SJCRH30 (cell line): ENCODE data around the gene COMMD6. TPM values are rescaled to one million over a fixed set of nuclear protein-coding genes. Genes with fewer than 3 reads are reported as not detected.
"Not testable (repeated sequence)": the region's sequence is repeated elsewhere in the genome, so short reads cannot be mapped to it uniquely, and the experiment has no call there.

ENCODE experiments used
- DNase-seq, 2 experiments: peaks; one replicate each; pipeline ENCODE4 v3.0.0-alpha.2; 2015 to 2020
- H3K27ac ChIP-seq: fragments of 250-450 bp; sonication (Bioruptor Pico); 2 replicates; pipeline ENCODE4 v1.5.1; 2020; ENCODE audit warnings: mild to moderate bottlenecking, moderate library complexity
- H3K27me3 ChIP-seq: fragments of 250-450 bp; sonication (Bioruptor Pico); 2 replicates; pipeline ENCODE4 v1.5.1; 2020; ENCODE audit warnings: mild to moderate bottlenecking, moderate library complexity
- H3K36me3 ChIP-seq: fragments of 250-450 bp; sonication (Bioruptor Pico); 2 replicates; pipeline ENCODE4 v1.5.1; 2020; ENCODE audit warnings: mild to moderate bottlenecking, moderate library complexity
- H3K4me1 ChIP-seq: fragments of 250-450 bp; sonication (Bioruptor Pico); 2 replicates; pipeline ENCODE4 v1.5.1; 2020; ENCODE audit warnings: mild to moderate bottlenecking, moderate library complexity
- H3K4me3 ChIP-seq: fragments of 250-450 bp; sonication (Bioruptor Pico); 2 replicates; pipeline ENCODE4 v1.5.1; 2020; ENCODE audit warnings: mild to moderate bottlenecking, moderate library complexity
- H3K9me3 ChIP-seq: fragments of 250-450 bp; sonication (Bioruptor Pico); replicated peaks from 2 replicates; pipeline ENCODE4 v1.5.1; 2020; ENCODE audit warnings: mild to moderate bottlenecking, moderate library complexity
- total RNA-seq: library from RNA; depleted of rRNA; stranded (reverse); fragments of >200 nt; shearing (Covaris generic); gene quantifications from 2 replicates; pipeline ENCODE4 v1.2.3, GENCODE V29; 2014

COMMD6 gene
- total RNA-seq, 1 experiment from 2014 or later, result 114 TPM

DNA sequence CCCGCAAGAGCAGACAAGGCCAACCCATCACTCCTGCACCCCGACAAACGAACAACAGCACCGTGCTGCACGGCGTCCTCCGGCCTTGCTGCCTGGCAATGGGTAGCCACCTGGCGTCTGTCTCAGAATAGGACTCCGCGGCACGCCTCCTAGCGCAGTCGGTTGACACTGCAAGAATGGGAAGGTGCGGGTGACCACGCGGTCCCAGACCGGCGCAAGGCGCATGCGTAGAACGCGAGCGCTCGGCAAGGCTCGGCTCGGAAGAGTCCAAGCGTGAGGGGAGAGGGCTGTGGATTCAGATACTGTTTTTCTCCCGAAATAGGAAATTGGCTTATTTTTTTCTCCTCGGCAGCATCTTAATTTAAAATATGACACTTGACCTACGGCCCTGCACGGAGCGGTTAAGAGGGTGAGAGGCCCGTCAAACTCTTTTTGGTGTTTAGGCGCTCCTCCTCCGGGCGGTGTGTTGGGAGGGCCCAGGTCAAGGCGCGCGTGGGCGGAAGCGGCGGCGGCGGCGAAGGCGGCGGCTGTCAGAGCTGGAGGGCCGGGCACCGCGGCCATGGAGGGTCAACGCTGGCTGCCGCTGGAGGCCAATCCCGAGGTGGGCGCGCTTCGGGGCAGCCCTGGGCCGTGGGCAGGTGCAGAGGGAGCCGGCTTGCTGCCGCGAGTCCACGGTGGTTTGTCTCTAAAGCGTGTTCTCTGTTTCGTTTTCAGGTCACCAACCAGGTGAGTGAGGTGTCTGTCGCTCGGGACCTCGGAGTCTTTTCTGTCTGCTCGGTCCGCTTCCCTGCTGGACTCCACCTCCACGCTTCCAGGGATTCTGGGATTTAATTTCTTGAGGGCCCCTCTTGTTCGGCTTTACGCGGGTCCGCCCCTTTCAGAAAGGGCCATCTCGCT, 11.9 kb upstream of the COMMD6 start, which contains the start of gene UCHL3:
UCHL3 (plus strand) TSS at position 530 of the 897 bp plus-strand sequence; CDS start at position 560, 30 bp downstream.
- Histone ChIP-seq H3K27ac (peak within 1 kb of the TSS; percentile 98), H3K4me1 (peaks cover 2% of the 10 kb centered on the region; the same call in 1 of the 2 replicates), H3K27me3 (no peaks in the 10 kb centered on the region), H3K4me3 (peak within 1 kb of the TSS; percentile 85), H3K9me3 (no peaks in the 10 kb centered on the region), H3K36me3 (peaks cover 6% of the 10 kb centered on the region; the same call in 1 of the 2 replicates)
- peak; percentile 94 to 96 for DNase-seq

- Histone ChIP-seq H3K9me3 (no peaks in the 10 kb centered on the region), H3K4me1 (peaks cover 2% of the 10 kb centered on the region; the same call in 1 of the 2 replicates), H3K27ac (no peak overlapping the region), H3K4me3 (no peak overlapping the region), H3K27me3 (no peaks in the 10 kb centered on the region), H3K36me3 (peaks cover 2% of the 10 kb centered on the region; the same call in 1 of the 2 replicates)
- no peak for DNase-seq
Observed at GRCh38 chr13:75547917-75548316, 10.3 kb upstream of the COMMD6 start.

DNA sequence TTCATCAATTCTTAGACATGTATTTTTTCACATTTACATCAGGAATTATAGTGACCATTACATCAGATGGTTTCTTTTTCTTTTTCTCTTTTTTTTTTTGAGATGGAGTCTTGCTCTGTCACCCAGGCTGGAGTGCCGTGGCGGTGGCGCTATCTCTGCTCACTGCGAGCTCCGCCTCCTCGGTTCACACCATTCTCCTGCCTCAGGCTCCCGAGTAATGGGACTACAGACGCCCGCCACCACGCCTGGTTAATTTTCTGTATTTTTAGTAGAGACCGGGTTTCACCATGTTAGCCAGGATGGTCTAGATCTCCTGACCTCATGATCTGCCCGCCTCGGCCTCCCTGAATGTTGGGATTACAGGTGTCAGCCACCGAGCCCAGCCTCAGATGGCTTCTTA, 7.7 kb upstream of the COMMD6 start:
- not testable (repeated sequence) for H3K4me1 ChIP-seq, H3K4me3 ChIP-seq, H3K9me3 ChIP-seq, DNase-seq, H3K36me3 ChIP-seq, H3K27ac ChIP-seq, H3K27me3 ChIP-seq

DNA sequence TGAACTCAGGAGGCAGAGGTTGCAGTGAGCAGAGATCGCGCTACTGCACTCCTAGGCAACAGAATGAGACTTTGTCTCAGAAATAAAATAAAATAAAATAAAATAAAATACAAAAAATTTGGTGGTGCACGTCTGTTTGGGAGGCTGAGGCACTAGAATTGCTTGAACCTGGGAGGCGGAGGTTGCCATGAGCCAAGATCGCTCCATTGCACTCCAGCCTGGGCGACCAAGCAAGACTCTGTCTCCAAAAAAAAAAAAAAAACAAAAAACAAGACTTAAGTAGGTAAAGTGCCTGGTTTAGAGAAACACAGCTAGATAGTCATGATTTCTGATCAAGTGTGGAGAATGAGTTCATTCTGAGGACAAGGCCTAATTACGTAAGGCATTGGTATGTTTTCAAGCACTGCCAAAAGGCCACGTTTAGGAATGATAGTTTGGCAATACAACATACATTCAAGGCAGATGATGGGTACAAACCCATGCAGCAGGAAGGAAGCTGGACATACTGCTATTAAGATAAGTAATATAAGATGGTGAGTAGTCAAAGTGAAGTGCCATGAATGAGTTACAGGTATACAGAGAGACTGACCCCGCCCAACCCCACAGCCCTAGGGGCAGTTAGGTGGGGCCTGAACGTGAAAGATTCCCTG, 7.2 kb upstream of the COMMD6 start:
- H3K27ac ChIP-seq, result no peak overlapping the region
- H3K9me3 ChIP-seq, result no peaks in the 10 kb centered on the region
- H3K4me1 ChIP-seq, result no peaks in the 10 kb centered on the region
- H3K36me3 ChIP-seq, result no peaks in the 10 kb centered on the region
- H3K4me3 ChIP-seq, result no peak overlapping the region
- DNase-seq, result no peak
- no peaks in the 10 kb centered on the region for H3K27me3 ChIP-seq

- Histone ChIP-seq H3K27me3 (no peaks in the 10 kb centered on the region), H3K36me3 (no peaks in the 10 kb centered on the region), H3K4me1 (peaks cover 3% of the 10 kb centered on the region; the same call in 1 of the 2 replicates), H3K4me3 (no peak overlapping the region), H3K27ac (no peak overlapping the region), H3K9me3 (no peaks in the 10 kb centered on the region)
- no peak for DNase-seq
Observed at GRCh38 chr13:75541961-75542360, 4.3 kb upstream of the COMMD6 start.

GRCh38 chr13:75541287-75541686, 3.6 kb upstream of the COMMD6 start:
- Histone ChIP-seq H3K4me3 (no peak overlapping the region), H3K4me1 (peaks cover 3% of the 10 kb centered on the region; the same call in 1 of the 2 replicates), H3K9me3 (no peaks in the 10 kb centered on the region), H3K27ac (no peak overlapping the region), H3K36me3 (no peaks in the 10 kb centered on the region), H3K27me3 (no peaks in the 10 kb centered on the region)
- no peak for DNase-seq

DNA sequence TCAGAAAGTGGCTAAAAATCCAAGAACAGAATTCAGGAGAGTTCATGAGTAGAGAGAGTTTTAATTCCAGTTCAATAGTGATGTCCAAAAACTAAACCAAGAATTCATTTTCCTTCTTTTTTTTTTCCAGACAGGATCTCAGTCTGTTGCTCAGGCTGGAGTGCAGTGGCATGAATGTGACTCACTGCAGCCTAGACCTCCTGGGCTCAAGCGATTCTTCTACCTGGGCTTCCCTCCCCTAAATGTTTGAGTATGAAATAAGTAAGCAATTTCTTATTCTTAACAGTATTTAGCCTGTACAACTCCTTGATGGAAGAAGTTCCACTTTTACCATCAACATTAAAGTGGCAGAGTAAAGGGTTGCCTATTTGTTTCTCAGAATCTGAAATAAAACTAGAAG, 3.8 kb downstream of the COMMD6 start:
- no peak for DNase-seq
- Histone ChIP-seq H3K27ac (no peak overlapping the region), H3K36me3 (peaks cover 3% of the 10 kb centered on the region; the same call in 1 of the 2 replicates), H3K4me1 (peaks cover 3% of the 10 kb centered on the region; the same call in 1 of the 2 replicates), H3K27me3 (no peaks in the 10 kb centered on the region), H3K4me3 (no peak overlapping the region), H3K9me3 (no peaks in the 10 kb centered on the region)

- Histone ChIP-seq H3K27me3 (no peaks in the 10 kb centered on the region), H3K9me3 (no peaks in the 10 kb centered on the region), H3K36me3 (peaks cover 7% of the 10 kb centered on the region; the same call in 1 of the 2 replicates), H3K4me1 (no peaks in the 10 kb centered on the region), H3K4me3 (no peak overlapping the region), H3K27ac (no peak overlapping the region)
- no peak for DNase-seq
Observed at GRCh38 chr13:75530549-75530961, 7.1 kb downstream of the COMMD6 start.

DNA sequence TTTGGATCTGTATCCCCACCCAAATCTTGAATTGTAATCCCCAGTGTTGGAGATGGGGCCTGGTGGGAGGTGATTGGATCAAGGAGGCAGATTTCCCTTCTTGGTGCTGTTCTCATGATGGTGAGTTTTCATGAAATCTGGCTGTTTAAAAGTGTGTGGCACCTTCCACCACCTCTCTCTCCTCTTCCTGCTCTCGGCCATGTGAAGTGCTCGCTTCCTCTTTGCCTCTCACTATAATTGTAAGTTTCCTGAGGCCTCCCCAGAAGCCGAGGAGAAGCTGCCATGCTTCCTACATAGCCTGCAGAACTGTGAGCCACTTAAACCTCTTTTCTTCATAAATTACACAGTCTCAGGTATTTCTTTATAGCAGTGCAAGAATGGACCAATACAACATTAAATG, 15.7 kb downstream of the COMMD6 start:
- Histone ChIP-seq H3K4me3 (no peak overlapping the region), H3K9me3 (no peaks in the 10 kb centered on the region), H3K27me3 (no peaks in the 10 kb centered on the region), H3K36me3 (0 out of 2 replicates have a peak, but pooled peaks cover 2% of the 10 kb centered on the region), H3K4me1 (no peaks in the 10 kb centered on the region), H3K27ac (no peak overlapping the region)
- DNase-seq, result no peak

DNA sequence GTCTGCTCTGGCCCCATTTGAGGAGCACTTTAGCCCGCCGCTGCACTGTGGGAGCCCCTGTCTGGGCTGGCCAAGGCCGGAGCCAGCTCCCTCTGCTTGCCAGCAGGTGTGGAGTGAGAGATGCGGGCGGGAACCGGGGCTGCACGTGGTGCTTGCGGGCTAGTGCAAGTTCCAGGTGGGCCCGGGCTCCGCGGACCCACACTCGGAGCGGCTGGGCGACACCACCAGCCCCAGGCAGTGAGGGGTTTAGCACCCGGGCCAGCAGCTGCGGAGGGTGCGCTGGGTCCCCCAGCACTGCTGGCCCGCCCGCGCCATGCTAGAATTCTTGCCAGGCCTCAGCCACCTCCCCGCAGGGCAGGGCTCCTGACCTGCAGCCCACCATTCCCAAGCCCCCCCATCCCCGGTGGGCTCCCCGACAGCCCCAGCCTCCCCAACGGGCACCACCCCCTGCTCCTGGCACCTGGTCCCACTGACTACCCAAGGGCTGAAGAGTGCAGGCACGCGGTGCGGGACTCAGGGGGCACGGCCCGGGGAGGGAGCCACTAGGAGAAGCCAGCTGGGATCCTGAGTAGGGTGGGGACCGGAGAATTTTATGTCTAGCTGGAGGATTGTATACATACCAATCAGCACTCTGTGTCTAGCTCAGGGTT, 19.1 kb downstream of the COMMD6 start:
- Histone ChIP-seq H3K4me1 (no peaks in the 10 kb centered on the region), H3K4me3 (no peak overlapping the region), H3K9me3 (no peaks in the 10 kb centered on the region), H3K27ac (no peak overlapping the region), H3K36me3 (no peaks in the 10 kb centered on the region), H3K27me3 (no peaks in the 10 kb centered on the region)
- no peak for DNase-seq

DNA sequence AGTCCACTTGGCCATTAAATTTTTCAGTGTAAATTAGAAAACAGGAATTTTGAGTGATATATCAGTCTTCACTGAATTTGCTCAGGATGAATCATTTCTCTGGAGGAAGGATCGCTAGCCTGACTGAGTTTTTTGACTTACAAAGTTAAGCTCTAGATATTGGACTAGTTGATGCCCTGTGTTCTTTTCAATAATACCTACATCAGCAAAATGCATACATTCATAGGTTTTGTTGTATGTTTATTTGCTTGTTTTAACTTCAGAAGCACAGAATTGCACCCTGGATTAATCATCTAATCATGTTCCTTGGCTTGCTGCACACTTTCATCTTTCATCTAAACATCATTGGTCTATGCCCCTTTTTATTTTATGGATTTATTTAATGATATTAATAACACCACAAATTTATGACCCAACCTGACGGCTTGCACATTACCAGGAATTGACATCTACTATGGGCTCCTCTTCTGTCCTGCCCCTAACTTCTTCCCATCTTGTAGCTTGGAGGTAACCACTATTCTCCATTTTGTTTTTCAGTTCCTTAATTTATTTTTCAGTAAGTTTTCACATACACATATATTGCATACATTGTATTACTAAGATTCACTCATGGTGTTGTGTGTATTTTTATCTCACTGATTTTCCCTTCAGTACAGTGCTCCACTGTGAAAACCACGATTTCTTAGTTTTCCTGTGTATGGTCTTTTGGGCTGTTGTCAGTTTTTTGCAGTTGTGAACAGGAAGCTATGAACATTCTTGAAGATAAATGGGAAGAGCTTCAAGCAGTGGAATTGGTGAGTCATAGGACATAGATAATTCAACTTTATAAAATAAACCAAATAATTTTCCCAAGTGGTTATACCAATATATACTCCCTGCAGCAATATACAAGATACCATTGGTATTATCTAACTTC, 23.3 kb downstream of the COMMD6 start:
- no peak for DNase-seq
- Histone ChIP-seq H3K27ac (no peak overlapping the region), H3K9me3 (no peaks in the 10 kb centered on the region; the same call in 1 of the 2 replicates), H3K36me3 (no peaks in the 10 kb centered on the region), H3K27me3 (no peaks in the 10 kb centered on the region), H3K4me1 (no peaks in the 10 kb centered on the region), H3K4me3 (no peak overlapping the region)

- Histone ChIP-seq H3K4me1 (no peaks in the 10 kb centered on the region), H3K36me3 (no peaks in the 10 kb centered on the region), H3K27ac (no peak overlapping the region), H3K27me3 (no peaks in the 10 kb centered on the region), H3K9me3 (no peaks in the 10 kb centered on the region; the same call in 1 of the 2 replicates), H3K4me3 (no peak overlapping the region)
- no peak for DNase-seq
Observed at GRCh38 chr13:75513271-75513670, 24.4 kb downstream of the COMMD6 start.

DNA sequence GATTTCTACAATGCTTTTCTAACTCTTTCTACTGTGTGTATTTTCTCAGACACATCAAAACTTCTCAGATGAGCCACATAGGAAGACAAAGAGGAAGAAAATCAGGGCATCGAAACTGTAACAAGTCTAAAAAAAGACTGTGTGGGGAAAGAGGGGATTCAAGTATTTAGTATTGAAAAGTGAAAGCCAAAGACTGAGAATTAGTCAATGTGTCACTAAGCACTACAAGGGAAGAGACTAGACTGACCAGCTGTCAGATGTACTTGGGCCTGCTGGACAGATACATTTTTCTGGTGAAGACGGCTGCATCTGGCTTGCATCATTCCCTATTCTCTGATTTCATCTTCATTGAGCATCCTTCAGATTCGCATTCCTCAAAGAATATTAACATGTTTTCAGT, 25.4 kb downstream of the COMMD6 start:
- Histone ChIP-seq H3K4me3 (no peak overlapping the region), H3K36me3 (no peaks in the 10 kb centered on the region), H3K27ac (no peak overlapping the region), H3K27me3 (no peaks in the 10 kb centered on the region), H3K4me1 (no peaks in the 10 kb centered on the region), H3K9me3 (no peaks in the 10 kb centered on the region; the same call in 1 of the 2 replicates)
- DNase-seq, result no peak
